WTC11 (cell line): ENCODE data around the gene BTBD10. TPM values are rescaled to one million over a fixed set of nuclear protein-coding genes. Genes with fewer than 3 reads are reported as not detected.
"Not testable (repeated sequence)": the region's sequence is repeated elsewhere in the genome, so short reads cannot be mapped to it uniquely, and the experiment has no call there.

ENCODE experiments used
- ATAC-seq: fragments of 200-7000 bp; cut with Tn5 transposase; 2 replicates; pipeline ENCODE4 v1.10.0; 2021; ENCODE audit warnings: mild to moderate bottlenecking, moderate library complexity
- CTCF ChIA-PET: fragments of 300-600 bp; sonication (Branson Sonifier 250); formaldehyde crosslinking; loops from one replicate; lab custom pipeline; 2021; ENCODE audit warnings: antibody characterized with exemption; lab: Charles Lee
- POLR2A ChIA-PET: fragments of 350-600 bp; sonication (Branson Sonifier 250); formaldehyde crosslinking; loops from one replicate; lab custom pipeline; 2021; ENCODE audit warnings: antibody characterized with exemption; lab: Charles Lee
- DNase-seq: peaks from one replicate; pipeline ENCODE4 v3.0.0; 2021; ENCODE audit warnings: low spot score
- H3K27ac Mint-ChIP-seq: 2 replicates; pipeline ENCODE4 v1.8.0; 2021; ENCODE audit warnings: mixed read lengths
- H3K27me3 Mint-ChIP-seq: 2 replicates; pipeline ENCODE4 v1.8.0; 2021; ENCODE audit warnings: low read depth, mild to moderate bottlenecking, moderate library complexity, mixed read lengths
- H3K36me3 Mint-ChIP-seq: 2 replicates; pipeline ENCODE4 v1.8.0; 2021; ENCODE audit warnings: mixed read lengths
- H3K4me1 Mint-ChIP-seq: 2 replicates; pipeline ENCODE4 v1.8.0; 2022; ENCODE audit warnings: mixed read lengths
- H3K4me3 Mint-ChIP-seq: 2 replicates; pipeline ENCODE4 v1.8.0; 2021; ENCODE audit warnings: mild to moderate bottlenecking, moderate library complexity, mixed read lengths
- H3K9me3 Mint-ChIP-seq: 2 replicates; pipeline ENCODE4 v1.8.0; 2021; ENCODE audit warnings: mixed read lengths
- ERG ChIP-seq: fragments of 250-450 bp; sonication (Bioruptor Pico); IDR thresholded peaks from 2 replicates; pipeline ENCODE4 v1.8.0; 2021; ENCODE audit warnings: mild to moderate bottlenecking
- ETV6 ChIP-seq: sonication (generic); formaldehyde crosslinking; IDR thresholded peaks from 2 replicates; pipeline ENCODE4 v1.8.1; 2022; ENCODE audit warnings: mild to moderate bottlenecking, missing genetic modification reagents
- FOXP4 ChIP-seq: sonication (generic); formaldehyde crosslinking; IDR thresholded peaks from 2 replicates; pipeline ENCODE4 v1.8.0; 2022; ENCODE audit warnings: mild to moderate bottlenecking, missing genetic modification reagents
- GRHL2 ChIP-seq: fragments of 250-450 bp; sonication (Bioruptor Pico); IDR thresholded peaks from 2 replicates; pipeline ENCODE4 v1.8.0; 2022; ENCODE audit warnings: mild to moderate bottlenecking, moderate library complexity; ENCODE audit not compliant: insufficient replicate concordance, severe bottlenecking
- HMGXB4 ChIP-seq: sonication (generic); formaldehyde crosslinking; IDR thresholded peaks from 2 replicates; pipeline ENCODE4 v1.8.1; 2023; ENCODE audit warnings: mild to moderate bottlenecking, moderate library complexity, missing genetic modification reagents
- IRF2 ChIP-seq: sonication (generic); formaldehyde crosslinking; IDR thresholded peaks from 2 replicates; pipeline ENCODE4 v1.8.0; 2022; ENCODE audit warnings: low read depth, missing genetic modification reagents, borderline replicate concordance
- NFYB ChIP-seq: sonication (generic); formaldehyde crosslinking; conservative IDR thresholded peaks from 2 replicates; pipeline ENCODE4 v1.8.0; 2022; ENCODE audit warnings: low read depth, missing genetic modification reagents
- NR3C1 ChIP-seq: sonication (generic); formaldehyde crosslinking; conservative IDR thresholded peaks from 2 replicates; pipeline ENCODE4 v1.8.1; 2023; ENCODE audit warnings: low read depth, mild to moderate bottlenecking, missing genetic modification reagents
- PRRX2 ChIP-seq: fragments of 250-450 bp; sonication (Bioruptor Pico); IDR thresholded peaks from 2 replicates; pipeline ENCODE4 v1.8.0; 2021; ENCODE audit warnings: mild to moderate bottlenecking
- RELA ChIP-seq: sonication (generic); formaldehyde crosslinking; IDR thresholded peaks from 2 replicates; pipeline ENCODE4 v1.8.1; 2022; ENCODE audit warnings: missing genetic modification reagents, mild to moderate bottlenecking, borderline replicate concordance
- ZNF121 ChIP-seq: sonication (generic); formaldehyde crosslinking; IDR thresholded peaks from 2 replicates; pipeline ENCODE4 v1.8.0; 2023; ENCODE audit warnings: missing genetic modification reagents
- ZNF138 ChIP-seq: sonication (generic); formaldehyde crosslinking; conservative IDR thresholded peaks from 2 replicates; pipeline ENCODE4 v1.8.1; 2022; ENCODE audit warnings: mild to moderate bottlenecking, moderate library complexity, missing genetic modification reagents
- ZNF263 ChIP-seq: sonication (generic); formaldehyde crosslinking; IDR thresholded peaks from 2 replicates; pipeline ENCODE4 v1.8.1; 2022; ENCODE audit warnings: low read depth, mild to moderate bottlenecking, moderate library complexity, missing genetic modification reagents
- ZNF317 ChIP-seq: sonication (generic); formaldehyde crosslinking; IDR thresholded peaks from 2 replicates; pipeline ENCODE4 v1.8.1; 2023; ENCODE audit warnings: low read depth, mild to moderate bottlenecking, moderate library complexity, missing genetic modification reagents, borderline replicate concordance
- ZNF416 ChIP-seq: fragments of 250-450 bp; sonication (Bioruptor Pico); IDR thresholded peaks from 2 replicates; pipeline ENCODE4 v1.9.0; 2021; ENCODE audit warnings: mild to moderate bottlenecking, inconsistent platforms
- total RNA-seq: library from RNA; stranded (reverse); gene quantifications from 3 replicates; pipeline ENCODE4 v1.2.3, GENCODE V29; 2021
- TF ChIP-seq, protein P1 (sequence below): sonication (generic); formaldehyde crosslinking; IDR thresholded peaks from 2 replicates; pipeline ENCODE4 v1.8.1; 2023; ENCODE audit warnings: mild to moderate bottlenecking, missing genetic modification reagents, moderate library complexity

BTBD10 gene
- total RNA-seq, 1 experiment from 2014 or later: 19.4 TPM

- DNase-seq: no peak
- CTCF ChIA-PET: no interaction called here
- Mint-ChIP-seq H3K4me3 (no peak overlapping the region), H3K36me3 (no peaks in the 10 kb centered on the region), H3K27ac (no peak overlapping the region), H3K4me1 (peaks cover 49% of the 10 kb centered on the region), H3K9me3 (no peaks in the 10 kb centered on the region), H3K27me3 (no peaks in the 10 kb centered on the region)
- no peak for ATAC-seq
- TF ChIP-seq ZNF317 (CRISPR knock-in tag): no peak
- no peak for TF ChIP-seq GRHL2 (CRISPR knock-in tag)
- no peak for TF ChIP-seq HMGXB4 (CRISPR knock-in tag)
- no peak for TF ChIP-seq ZNF263 (CRISPR knock-in tag)
- no peak for TF ChIP-seq RELA (CRISPR knock-in tag)
- no peak for TF ChIP-seq ETV6 (CRISPR knock-in tag)
- TF ChIP-seq ERG: no peak
- TF ChIP-seq ZNF138 (CRISPR knock-in tag): no peak
- TF ChIP-seq NFYB (CRISPR knock-in tag): no peak
- TF ChIP-seq ZNF416 (CRISPR knock-in tag): no peak
- TF ChIP-seq, protein P1, sequence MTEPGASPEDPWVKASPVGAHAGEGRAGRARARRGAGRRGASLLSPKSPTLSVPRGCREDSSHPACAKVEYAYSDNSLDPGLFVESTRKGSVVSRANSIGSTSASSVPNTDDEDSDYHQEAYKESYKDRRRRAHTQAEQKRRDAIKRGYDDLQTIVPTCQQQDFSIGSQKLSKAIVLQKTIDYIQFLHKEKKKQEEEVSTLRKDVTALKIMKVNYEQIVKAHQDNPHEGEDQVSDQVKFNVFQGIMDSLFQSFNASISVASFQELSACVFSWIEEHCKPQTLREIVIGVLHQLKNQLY (CRISPR knock-in tag): no peak
- no peak for TF ChIP-seq IRF2
- no peak for TF ChIP-seq PRRX2 (CRISPR knock-in tag)
- no peak for TF ChIP-seq FOXP4 (CRISPR knock-in tag)
- no peak for TF ChIP-seq ZNF121 (CRISPR knock-in tag)
- no peak for TF ChIP-seq NR3C1 (CRISPR knock-in tag)
- POLR2A ChIA-PET: no interaction called here
These were observed 24.7 kb downstream of the BTBD10 start for GRCh38 chr11:13438291-13438690.

GRCh38 chr11:13436836-13437235 lies 26.2 kb downstream of the BTBD10 start:
- ATAC-seq, POLR2A ChIA-PET, DNase-seq, H3K9me3 Mint-ChIP-seq, H3K27ac Mint-ChIP-seq, H3K27me3 Mint-ChIP-seq, H3K4me3 Mint-ChIP-seq, H3K36me3 Mint-ChIP-seq: not testable (repeated sequence)
- CTCF ChIA-PET: interaction anchor here (0.9 to 1.3 kb wide), 3 partner anchors 26 to 83 kb away, joined by 3 to 4 read pairs (median 3); partner anchors contain the start of gene BTBD10
- peaks cover 53% of the 10 kb centered on the region for H3K4me1 Mint-ChIP-seq
